Left forelimb (tissue), 1 donor: Measurements from ENCODE around the gene IL18BP.

Experiments used
- DNase-seq: peaks from one replicate; pipeline ENCODE4 v3.0.0-alpha.2; 2018; ENCODE audit warnings: low spot score

The IL18BP gene

DNA sequence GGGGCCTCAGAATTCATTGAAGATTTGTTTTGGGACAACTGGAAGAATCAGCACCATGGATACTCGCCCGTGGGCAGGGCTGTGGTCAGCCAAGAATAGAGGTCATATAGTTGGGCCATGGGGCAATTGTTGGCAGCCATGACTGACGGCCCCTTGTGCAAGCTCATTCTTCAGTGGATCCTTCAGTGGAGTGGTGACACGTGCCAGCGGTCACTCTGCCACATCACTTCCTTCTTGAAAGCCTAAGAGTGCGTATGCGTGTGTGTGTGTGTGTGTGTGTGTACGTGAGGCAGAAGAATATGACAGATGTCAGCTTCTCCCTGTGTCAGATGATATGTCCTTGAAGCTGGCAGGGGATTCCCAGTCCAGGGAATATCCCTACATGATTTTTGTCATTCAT lies 1.8 kb upstream of the IL18BP start:
- no peak for DNase-seq

DNA sequence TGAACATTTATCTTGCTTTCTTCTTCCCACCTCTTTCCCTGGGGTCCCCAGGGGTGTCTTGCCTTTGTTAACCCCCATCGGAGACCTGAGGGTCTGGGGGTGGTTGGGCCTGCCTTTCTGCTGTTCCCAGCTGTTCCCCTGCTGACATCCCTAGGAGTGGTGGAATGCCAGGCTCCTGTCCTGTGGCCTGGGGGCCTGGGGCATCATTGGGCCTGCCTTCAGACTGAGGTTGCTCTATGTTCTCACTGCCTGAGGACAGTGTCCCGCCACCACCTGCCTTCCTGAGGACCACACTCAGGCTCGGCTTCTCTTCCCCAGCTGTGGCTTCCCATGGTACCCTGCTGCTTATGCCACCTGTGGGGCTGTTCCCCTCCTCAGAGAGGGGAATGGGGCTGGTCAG lies 1.1 kb upstream of the IL18BP start:
- no peak for DNase-seq

DNA sequence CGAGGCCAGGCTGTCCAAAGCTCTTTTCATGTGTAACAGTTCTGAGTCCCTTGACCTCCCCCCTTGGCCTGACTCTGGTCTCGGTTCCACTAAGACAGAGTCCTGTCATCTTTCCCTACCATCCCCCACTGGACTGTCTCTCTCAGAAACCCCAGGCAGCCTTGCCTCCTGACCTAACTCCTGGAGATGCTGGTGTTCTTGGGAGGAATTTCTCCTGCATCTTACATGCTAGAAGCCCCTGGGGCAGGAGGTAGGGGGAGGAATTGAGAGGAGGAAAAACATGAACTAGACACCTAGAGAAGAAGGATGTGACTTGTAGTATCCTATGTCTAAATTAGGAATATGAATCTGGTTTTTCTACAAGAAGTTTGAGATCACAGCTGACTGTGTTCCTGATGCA lies 648 bp upstream of the IL18BP start:
- DNase-seq = no peak

DNA sequence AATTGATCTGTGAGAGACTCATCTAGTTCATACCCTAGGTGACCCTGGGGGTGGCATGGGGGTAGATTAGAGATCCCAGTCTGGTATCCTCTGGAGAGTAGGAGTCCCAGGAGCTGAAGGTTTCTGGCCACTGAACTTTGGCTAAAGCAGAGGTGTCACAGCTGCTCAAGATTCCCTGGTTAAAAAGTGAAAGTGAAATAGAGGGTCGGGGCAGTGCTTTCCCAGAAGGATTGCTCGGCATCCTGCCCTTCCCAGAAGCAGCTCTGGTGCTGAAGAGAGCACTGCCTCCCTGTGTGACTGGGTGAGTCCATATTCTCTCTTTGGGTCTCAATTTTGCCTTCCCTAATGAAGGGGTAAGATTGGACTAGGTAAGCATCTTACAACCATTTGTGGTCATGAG lies 653 bp downstream of the IL18BP start:
- no peak for DNase-seq

DNA sequence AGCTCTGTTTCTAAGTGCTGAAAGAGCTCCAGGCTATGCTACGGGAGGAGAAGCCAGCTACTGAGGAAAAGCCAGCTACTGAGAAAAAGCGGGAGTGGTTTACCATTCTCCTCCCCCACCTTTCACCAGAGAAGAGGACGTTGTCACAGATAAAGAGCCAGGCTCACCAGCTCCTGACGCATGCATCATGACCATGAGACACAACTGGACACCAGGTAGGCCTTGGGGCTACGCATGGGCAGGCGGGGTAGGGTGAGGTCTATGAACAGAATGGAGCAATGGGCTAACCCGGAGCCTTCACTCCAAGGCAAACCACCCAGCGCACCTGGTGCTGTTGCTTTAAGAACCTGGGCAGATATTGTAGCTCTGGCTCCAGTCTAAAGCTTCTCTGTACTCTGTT lies 1.1 kb downstream of the IL18BP start:
- DNase-seq = no peak

DNA sequence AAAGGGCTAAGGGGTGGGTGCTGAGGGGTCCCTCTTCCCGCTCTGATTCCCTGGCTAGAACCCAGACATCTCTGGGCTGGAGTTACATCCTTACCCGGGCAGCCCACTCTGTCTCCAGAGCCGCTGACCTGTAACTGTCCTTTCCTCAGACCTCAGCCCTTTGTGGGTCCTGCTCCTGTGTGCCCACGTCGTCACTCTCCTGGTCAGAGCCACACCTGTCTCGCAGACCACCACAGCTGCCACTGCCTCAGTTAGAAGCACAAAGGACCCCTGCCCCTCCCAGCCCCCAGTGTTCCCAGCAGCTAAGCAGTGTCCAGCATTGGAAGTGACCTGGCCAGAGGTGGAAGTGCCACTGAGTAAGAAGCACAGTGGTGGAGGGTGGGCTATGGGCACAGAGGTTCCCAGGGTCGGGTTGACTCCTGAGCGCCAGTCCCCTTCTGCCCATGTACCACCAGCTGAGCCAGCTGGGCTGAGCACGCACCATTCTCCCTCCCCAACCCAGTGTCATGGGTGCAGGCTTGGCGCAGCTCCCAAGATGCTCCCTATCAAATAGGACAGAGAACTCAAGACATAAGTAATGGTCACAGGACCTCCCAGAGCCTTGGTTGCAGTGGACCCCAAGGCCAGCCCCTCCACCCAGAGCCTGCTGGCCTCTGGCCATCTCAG lies 1.6 kb downstream of the IL18BP start:
- DNase-seq = no peak

DNA sequence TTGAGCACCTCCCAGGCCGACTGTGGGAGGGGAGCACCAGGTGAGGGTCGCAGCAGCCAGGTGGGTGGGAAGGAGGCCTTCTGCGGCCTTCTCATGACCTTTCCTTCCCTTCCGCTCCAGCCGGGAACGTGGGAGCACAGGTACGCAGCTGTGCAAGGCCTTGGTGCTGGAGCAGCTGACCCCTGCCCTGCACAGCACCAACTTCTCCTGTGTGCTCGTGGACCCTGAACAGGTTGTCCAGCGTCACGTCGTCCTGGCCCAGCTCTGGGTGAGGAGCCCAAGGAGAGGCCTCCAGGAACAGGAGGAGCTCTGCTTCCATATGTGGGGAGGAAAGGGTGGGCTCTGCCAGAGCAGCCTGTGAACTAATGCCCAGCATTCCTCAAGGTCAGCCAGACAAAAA lies 2.6 kb downstream of the IL18BP start:
- DNase-seq = no peak

DNA sequence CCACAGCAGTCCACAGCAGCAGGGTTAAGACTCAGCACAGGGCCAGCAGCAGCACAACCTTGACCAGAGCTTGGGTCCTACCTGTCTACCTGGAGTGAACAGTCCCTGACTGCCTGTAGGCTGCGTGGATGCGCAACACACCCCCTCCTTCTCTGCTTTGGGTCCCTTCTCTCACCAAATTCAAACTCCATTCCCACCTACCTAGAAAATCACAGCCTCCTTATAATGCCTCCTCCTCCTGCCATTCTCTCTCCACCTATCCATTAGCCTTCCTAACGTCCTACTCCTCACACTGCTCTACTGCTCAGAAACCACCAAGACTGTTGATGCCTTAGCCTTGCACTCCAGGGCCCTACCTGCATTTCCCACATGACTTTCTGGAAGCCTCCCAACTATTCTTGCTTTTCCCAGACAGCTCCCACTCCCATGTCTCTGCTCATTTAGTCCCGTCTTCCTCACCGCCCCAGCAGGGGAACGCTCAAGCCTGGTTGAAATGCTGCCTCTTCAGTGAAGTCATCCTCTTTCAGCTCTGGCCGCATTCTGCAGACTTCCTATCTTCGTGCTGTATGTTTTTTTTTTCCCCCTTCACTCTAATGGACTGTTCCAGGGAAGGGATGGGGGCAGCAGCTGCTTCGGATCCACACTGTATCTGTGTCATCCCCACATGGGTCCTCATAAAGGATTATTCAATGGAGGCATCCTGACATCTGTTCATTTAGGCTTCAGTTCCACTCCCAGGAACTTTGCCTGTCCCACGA lies 3.3 kb downstream of the IL18BP start:
- DNase-seq = no peak

DNA sequence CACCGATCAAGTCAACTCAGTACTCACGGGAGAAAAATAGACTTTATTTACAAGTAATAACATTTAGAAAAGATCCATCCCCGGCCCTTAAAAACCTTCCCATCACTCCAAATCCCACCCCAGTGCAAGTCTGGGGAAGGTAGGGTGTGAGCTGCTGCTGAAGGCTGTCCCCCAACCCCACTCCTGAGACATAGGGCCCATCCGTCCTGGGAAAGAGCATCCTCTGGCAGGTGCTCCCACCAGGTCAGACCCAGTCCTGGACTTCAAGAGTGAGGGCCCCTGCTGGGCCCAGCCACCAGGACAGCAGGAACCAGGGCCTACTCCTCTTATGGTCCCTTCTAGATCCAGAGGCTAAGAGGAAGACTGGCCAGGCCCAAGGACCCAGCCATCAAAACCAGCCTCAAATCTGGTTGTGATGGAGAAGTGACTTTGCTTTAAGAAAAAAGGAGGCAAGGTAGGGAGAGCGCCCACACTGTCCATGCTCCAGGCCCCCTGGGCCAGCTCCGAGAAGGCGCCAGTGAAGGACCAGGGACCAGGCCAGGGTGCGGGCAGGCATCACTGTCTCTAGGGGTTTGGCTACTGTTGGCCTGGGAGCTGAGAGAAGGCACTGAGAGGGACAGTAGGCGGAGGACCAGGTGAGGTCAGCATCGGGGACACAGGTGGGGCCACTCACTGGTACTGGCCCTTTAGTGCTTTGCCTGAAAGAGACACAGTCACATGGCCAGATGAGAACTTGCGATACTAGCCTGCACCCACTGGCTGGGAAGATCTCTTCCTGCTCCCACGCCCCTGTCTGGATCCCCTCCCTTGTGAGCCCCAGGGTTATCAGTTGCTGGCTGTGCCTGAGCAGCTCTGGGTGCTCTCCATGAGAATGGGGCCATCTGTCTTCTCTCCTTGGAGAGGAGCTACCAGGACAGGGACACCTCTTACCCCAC lies 4.4 kb downstream of the IL18BP start:
- no peak for DNase-seq

DNA sequence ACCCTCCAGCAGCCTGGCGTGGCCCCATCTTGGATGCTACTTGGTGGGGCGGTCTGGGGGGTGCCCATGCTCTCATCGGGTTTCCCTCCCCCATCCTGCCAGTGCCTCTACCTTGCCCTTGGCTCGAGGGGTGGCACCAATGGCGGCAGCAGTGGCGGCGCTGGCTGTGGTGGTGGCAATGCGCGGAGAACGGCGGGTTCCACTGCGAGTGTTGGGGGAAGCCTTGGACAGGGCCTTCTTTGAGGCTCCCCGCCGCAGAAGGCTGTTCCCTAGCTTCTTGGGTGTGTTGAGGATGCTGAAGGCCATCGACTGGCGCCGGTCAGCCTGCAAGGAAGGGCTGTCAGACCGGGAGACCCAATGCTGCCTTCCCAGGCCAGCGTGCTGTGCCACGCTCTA lies 5.1 kb downstream of the IL18BP start:
- DNase-seq = no peak

DNA sequence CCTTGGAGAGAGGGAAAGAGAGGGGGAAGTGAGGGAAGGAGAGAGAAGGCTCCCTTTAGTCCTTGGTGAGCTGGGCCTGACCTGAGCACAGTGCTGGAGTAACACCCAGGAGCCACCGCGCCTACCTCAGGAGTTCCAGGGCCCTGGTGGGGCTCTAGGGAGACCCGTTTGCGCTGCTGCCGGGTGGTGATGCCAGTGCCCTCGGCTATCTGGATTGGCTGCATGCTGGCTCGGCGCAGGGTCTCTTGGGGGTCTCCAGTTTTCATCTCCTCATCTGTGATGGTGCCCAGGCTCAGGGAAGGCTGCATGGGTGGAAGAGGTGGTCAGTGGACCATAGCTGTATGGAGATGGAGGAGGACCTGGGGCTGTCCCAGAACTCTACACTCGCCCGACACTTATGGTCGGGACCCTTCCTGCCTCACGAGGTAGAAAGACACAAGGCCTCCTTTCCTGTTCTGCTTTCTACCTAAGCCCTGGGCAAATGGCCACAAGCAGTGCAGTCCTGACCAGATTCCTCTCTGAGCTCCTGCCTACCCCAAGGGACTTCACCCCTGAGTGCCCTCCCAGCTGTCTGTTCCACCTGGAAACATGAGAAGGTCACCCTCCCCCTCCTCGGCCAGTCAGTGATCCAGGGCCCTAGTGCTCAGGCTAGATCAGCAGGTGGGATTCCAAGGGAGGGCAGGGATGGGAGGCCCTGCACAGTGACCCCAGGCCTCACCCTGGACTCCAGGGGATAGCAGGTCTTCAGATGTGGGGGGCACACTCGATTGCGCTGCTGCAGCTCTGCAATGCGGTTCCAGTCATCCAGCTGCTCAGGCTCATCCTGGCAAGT lies 6.0 kb downstream of the IL18BP start:
- no peak for DNase-seq

DNA sequence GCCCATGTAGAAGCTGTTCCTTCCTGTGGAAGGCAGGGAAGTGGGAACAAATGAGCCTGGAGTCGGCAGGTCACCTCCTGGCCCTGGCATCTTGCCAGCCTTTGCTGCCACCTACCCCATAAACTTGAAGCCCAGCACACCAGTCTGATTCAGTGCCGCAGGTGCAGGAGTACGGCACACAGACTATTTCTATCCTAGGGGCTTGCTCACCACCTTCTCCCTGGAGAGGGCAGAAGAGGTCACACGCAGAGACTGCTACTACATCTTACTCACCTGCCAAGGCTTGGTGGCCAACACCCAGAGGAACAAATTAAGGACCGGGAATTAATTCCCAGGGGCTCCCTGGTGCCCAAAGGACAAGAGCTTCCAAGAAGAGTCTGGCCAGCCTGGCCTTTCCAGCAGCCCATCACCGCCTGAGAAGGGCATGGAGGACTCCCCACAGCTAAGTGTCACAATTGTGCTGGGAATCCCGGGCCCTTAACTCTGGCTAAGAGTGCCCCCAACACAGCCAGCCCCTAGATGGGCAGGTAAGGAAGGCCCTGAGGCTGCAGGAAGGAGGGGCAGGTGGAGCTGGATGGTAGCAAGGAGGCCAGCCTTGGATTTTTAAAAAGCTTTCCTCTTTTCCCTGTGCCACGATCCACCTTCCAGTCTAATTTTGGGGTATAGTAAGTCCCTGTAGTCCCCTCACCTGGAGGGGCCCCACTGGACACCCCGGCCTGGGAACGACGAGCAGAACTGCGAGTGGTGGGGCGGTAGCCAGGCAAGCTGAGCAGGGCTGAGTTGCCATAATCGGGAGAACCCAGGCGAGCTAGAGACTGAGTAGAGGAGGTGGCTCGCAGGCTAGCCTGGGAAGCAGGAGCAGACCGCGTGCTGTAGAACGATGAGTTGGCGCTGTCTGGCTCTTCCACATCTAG lies 6.9 kb downstream of the IL18BP start:
- DNase-seq = no peak

DNA sequence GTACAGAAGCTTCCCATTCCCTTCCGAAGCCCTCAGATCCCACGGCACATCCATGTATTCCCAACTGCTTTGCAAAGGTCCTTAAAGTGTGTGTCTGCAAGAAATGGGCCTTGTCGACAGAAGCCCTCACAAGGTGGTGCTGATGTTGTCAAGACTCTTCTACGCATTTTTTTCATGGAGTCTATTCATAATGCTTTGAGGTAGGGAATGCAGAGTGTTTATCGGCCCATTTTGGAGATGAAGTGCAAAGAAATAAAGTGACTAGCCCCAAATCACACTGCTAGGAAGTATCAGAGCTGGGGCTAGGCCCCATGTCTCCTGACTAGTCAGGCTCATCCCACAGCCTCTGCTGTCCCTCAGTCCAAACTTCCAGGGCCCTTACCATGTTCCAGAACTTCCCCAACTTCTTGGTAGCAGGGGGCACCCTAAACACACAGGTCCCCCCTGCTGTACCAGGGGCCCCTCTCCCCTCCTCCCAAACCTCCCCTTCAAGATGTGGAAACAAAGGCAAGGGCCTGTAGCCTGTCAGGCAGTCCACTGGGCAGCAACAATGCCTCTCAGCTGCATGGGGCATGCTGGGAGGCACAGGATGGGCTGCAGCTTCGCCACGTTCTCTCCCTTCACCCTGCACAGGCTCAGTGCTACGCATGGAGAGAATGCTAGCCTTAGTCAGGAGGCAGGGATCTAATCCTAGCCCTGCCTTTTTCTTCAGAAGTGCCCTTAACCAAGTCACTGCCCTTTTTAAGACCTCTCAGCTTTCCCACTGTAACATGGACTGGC lies 7.8 kb downstream of the IL18BP start:
- DNase-seq = no peak

DNA sequence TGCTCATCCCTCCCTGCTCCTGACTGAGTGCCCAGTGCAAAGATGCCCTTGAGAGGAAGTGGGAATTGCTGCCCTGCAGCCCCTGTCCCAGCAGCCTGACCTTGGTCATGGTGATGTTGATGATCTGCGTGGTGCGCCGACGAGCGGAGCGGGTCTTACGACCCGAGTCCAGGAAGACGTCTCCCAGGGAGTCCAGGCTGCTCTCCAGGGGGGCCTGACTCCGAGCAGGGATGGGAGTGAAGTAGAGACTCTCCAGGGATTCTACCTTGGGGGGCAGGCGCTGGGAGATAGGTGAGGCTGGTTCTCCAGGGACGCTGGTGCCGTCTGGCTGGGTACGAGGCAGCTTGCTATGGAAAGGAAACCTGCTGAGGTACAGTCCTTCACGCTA lies 8.4 kb downstream of the IL18BP start:
- no peak for DNase-seq

DNA sequence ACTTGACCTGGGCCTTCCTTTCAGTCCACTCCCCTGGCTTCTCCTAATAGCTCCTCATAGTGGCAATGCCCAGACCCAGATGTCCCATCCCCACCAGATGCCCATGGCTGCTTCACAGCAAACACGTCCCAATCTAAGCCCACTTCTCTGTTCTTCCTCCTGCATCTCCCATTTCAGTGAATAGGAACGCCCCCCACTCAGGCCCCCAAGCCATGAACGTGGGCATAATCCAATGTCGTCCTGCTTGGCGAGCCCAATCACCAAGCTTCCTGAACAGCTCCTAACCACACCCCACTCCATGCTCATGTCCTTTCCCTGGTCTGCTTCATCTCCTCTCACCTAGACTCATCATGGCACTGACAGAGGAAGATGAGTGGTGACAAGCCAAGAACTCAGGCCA lies 8.9 kb downstream of the IL18BP start:
- no peak for DNase-seq

DNA sequence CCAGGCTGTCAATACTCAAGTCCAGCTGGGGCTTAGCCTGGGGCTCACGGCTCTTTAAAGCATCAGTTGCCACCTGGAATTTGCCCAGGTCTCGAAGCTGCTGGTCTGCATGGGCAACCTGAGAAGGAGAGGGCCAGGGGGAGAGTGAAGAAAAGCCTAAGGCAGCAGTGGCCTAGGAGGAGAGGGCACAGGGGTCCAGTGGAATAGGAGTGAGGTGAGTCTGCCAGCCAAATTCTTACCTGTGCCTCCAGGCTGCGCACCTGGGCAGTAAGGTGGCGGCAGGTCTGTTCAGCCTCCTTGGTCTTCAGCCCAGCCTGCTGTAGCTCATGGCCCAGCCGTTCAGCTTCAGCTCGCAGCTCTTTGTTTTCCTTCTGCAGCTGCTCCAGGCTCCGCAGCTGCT lies 10.0 kb downstream of the IL18BP start:
- DNase-seq = no peak

DNA sequence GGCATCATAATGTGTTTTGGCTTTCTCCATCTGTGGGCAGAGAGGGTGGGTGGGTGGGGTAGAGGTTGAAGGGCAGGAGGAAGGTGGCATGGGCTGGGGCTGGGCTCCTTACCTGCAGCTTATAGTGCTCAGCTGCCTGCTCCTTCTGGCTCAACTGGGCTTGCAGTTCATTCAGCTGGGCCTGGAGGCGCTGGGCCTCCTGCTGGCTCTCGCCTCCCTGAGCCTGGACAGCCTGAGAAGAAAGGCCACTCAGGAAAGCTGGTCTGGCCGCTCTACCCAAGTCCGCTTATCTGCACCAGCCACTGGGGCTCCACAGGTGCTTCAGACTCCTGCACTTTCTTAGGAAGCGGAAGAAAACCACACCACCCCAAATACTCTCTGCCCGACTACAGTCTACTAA lies 10.4 kb downstream of the IL18BP start:
- DNase-seq = no peak

DNA sequence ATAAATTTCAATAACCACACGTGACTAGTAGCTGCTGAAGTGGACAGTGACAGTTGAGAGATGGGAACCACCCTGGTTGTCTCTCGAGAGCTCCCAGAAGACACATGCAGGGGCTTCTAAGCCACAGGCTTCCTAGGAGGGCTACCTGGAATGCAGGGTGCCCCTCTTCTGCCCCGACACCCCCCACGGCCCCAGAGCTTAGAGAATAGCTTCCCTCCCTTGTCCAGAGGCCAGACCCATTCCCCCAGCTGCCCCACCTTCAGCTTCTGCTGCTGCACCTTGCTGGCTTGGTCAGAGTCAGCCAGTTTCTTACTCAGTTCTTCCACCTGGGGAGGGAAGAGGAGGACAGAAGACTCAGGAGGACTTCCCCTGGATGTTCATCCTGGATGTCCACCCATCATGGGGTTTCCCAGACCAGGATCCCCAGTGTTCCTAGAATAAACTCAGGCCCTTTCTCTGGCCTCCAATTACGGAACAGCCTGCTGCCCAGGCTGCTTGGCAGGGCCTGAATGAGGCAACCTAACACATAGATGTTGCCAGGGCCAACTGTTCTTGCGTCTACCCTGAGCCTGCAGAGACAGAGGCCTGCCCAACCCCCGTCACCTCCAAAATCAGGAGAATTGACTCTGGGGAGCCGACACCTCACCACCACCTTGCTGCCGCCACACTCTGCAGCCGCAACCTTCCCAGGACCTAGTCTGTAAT lies 12.0 kb downstream of the IL18BP start:
- DNase-seq = no peak

DNA sequence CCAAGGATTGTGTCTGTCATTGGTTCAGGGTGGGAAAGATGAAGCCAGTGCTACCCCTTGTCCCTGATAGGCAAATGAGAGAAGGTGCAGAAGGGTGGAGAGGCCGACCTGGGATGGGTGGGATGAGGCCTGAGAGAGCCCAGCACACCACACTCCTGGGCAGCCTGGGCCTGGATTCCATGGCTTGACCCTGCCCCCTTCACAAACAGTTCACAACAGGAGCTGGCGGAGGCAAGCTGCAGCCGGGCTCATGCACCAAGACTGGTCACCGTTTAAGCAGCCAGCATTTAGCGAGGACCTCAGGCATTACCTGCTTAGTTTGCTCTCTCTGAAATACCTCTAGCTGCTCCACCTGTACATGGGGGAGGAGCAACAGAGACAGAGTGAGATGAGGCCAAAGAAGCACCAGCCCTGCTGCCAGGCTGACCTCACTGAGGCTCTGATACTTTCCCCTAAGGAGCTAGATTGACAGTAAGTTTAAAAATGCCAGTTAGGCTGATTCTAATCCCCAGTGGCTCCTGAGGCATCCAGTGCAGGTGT lies 13.5 kb downstream of the IL18BP start:
- DNase-seq = no peak
